IMR-90 (cell line): Measurements from ENCODE around the gene DNAJC13. TPM values are rescaled to one million over a fixed set of nuclear protein-coding genes. Genes with fewer than 3 reads are reported as not detected.
A peak's percentile ranks its signal among the peaks of the same experiment; 100 is the strongest.

ENCODE experiments used
- ATAC-seq: fragments of 200-7000 bp; cut with Tn5 transposase; 2 replicates; pipeline ENCODE4 v1.9.1; 2020; ENCODE audit warnings: low read depth, mild to moderate bottlenecking, moderate library complexity
- BruUV-seq: library from RNA; stranded (reverse); fragments of 400-500 nt; replicated peaks from 2 replicates; lab custom pipeline; 2021; lab: Mats Ljungman, UMichigan
- CTCF ChIA-PET: fragments of 300-600 bp; formaldehyde crosslinking; extraction: SDS; loops from one replicate; lab custom pipeline; 2021; ENCODE audit warnings: antibody characterized with exemption; lab: Yijun Ruan, JAX
- POLR2A ChIA-PET: fragments of 300-600 bp; sonication (Branson Sonifier 250); formaldehyde crosslinking; loops from one replicate; lab custom pipeline; 2022; ENCODE audit warnings: antibody characterized with exemption; ENCODE audit not compliant: unreplicated experiment; lab: Charles Lee
- DNase-seq: peaks from one replicate; pipeline ENCODE4 v3.0.0; 2013
- H2AFZ ChIP-seq: replicated peaks from 2 replicates; pipeline ENCODE3; 2013; ENCODE audit warnings: low read length, mild to moderate bottlenecking; ENCODE audit not compliant: poor library complexity
- H2AK5ac ChIP-seq: 2 replicates; pipeline ENCODE4 v1.6.1; 2013; ENCODE audit warnings: low read depth, low read length, inconsistent platforms
- H2AK9ac ChIP-seq: replicated peaks from 2 replicates; pipeline ENCODE3; 2013; ENCODE audit warnings: mild to moderate bottlenecking, low read depth, low read length, moderate library complexity; ENCODE audit not compliant: poor library complexity
- H2BK120ac ChIP-seq: 2 replicates; pipeline ENCODE4 v1.6.1; 2013; ENCODE audit warnings: low read depth, low read length, inconsistent platforms
- H2BK15ac ChIP-seq: 3 replicates; pipeline ENCODE4 v1.6.1; 2013; ENCODE audit warnings: low read depth, low read length, inconsistent platforms
- H2BK20ac ChIP-seq: 2 replicates; pipeline ENCODE4 v1.6.1; 2013; ENCODE audit warnings: low read depth, mild to moderate bottlenecking, inconsistent platforms, low read length, moderate library complexity
- H2BK5ac ChIP-seq: 2 replicates; pipeline ENCODE4 v1.6.1; 2013; ENCODE audit warnings: mild to moderate bottlenecking, low read depth, low read length, inconsistent platforms; ENCODE audit not compliant: poor library complexity, severe bottlenecking
- H3K14ac ChIP-seq: replicated peaks from 2 replicates; pipeline ENCODE4 v1.6.1; 2013; ENCODE audit warnings: low read depth, low read length, inconsistent platforms
- H3K18ac ChIP-seq: 2 replicates; pipeline ENCODE4 v1.6.1; 2013; ENCODE audit warnings: low read depth, low read length, control low read depth
- H3K23ac ChIP-seq: 2 replicates; pipeline ENCODE4 v1.6.1; 2013; ENCODE audit warnings: low read depth, low read length, inconsistent platforms
- H3K27ac ChIP-seq: 2 replicates; pipeline ENCODE4 v1.5.1; 2013; ENCODE audit warnings: mild to moderate bottlenecking, control low read depth, low read length; ENCODE audit not compliant: insufficient read depth
- H3K27me3 ChIP-seq: 2 replicates; pipeline ENCODE4 v1.6.1; 2013; ENCODE audit warnings: low read length; ENCODE audit not compliant: control insufficient read depth, insufficient read depth
- H3K36me3 ChIP-seq: 2 replicates; pipeline ENCODE4 v1.6.1; 2013; ENCODE audit warnings: low read length, mixed read lengths; ENCODE audit not compliant: control insufficient read depth, insufficient read depth
- H3K4ac ChIP-seq: 2 replicates; pipeline ENCODE4 v1.6.1; 2013; ENCODE audit warnings: low read depth, low read length, inconsistent platforms
- H3K4me1 ChIP-seq: 2 replicates; pipeline ENCODE4 v1.6.1; 2013; ENCODE audit warnings: low read length, mixed read lengths; ENCODE audit not compliant: control insufficient read depth, insufficient read depth
- H3K4me2 ChIP-seq: 2 replicates; pipeline ENCODE4 v1.6.1; 2013; ENCODE audit warnings: low read depth, mild to moderate bottlenecking, control low read depth, low read length, moderate library complexity
- H3K4me3 ChIP-seq: 2 replicates; pipeline ENCODE4 v1.5.1; 2013; ENCODE audit warnings: low read depth, mild to moderate bottlenecking, control low read depth, low read length, moderate library complexity; ENCODE audit not compliant: insufficient read depth
- H3K56ac ChIP-seq: 2 replicates; pipeline ENCODE4 v1.6.1; 2013; ENCODE audit warnings: low read length, inconsistent platforms; ENCODE audit not compliant: insufficient read depth; ENCODE audit errors: extremely low read depth
- H3K79me1 ChIP-seq, 2 experiments: 2 replicates each; pipeline ENCODE4 v1.6.1; 2013; ENCODE audit warnings: low read length in 2 of 2, inconsistent platforms in 1 of 2, low read depth in 1 of 2
- H3K9ac ChIP-seq: 2 replicates; pipeline ENCODE4 v1.6.1; 2013; ENCODE audit warnings: low read depth, low read length, control low read depth
- H3K9me1 ChIP-seq: 2 replicates; pipeline ENCODE4 v1.6.1; 2013; ENCODE audit warnings: low read length, inconsistent platforms; ENCODE audit not compliant: insufficient read depth
- H3K9me3 ChIP-seq: 2 replicates; pipeline ENCODE4 v1.6.1; 2013; ENCODE audit warnings: low read length; ENCODE audit not compliant: control insufficient read depth, insufficient read depth
- H4K20me1 ChIP-seq: 2 replicates; pipeline ENCODE4 v1.6.1; 2013; ENCODE audit warnings: low read length, inconsistent platforms; ENCODE audit not compliant: insufficient read depth
- H4K5ac ChIP-seq: 2 replicates; pipeline ENCODE4 v1.6.1; 2013; ENCODE audit warnings: mild to moderate bottlenecking, low read depth, low read length, control low read depth
- H4K8ac ChIP-seq, 2 experiments: 2 replicates each; pipeline ENCODE4 v1.6.1; 2013; ENCODE audit warnings: low read depth in 2 of 2, low read length in 2 of 2, control low read depth in 1 of 2, inconsistent platforms in 1 of 2
- H4K91ac ChIP-seq: 2 replicates; pipeline ENCODE4 v1.6.1; 2013; ENCODE audit warnings: low read depth, low read length, inconsistent platforms; ENCODE audit not compliant: insufficient read depth
- BHLHE40 ChIP-seq: fragments of 150-350 bp; IDR thresholded peaks from 2 replicates; pipeline ENCODE4 v1.6.1; 2016; ENCODE audit warnings: mild to moderate bottlenecking, low read depth, low read length
- CTCF ChIP-seq: conservative IDR thresholded peaks from 2 replicates; pipeline ENCODE4 v1.5.1; 2012; ENCODE audit warnings: mild to moderate bottlenecking, low read depth, low read length, improper control_type of control experiment
- MXI1 ChIP-seq: IDR thresholded peaks from 2 replicates; pipeline ENCODE4 v1.6.1; 2012; ENCODE audit warnings: low read depth, mild to moderate bottlenecking, low read length, moderate library complexity, borderline replicate concordance
- POLR2A ChIP-seq: IDR thresholded peaks from 2 replicates; pipeline ENCODE4 v1.6.1; 2012; ENCODE audit warnings: mild to moderate bottlenecking, low read depth, low read length
- RAD21 ChIP-seq: IDR thresholded peaks from 2 replicates; pipeline ENCODE4 v1.6.1; 2012; ENCODE audit warnings: low read length, improper control_type of control experiment
- SMC3 ChIP-seq: fragments of 150-350 bp; IDR thresholded peaks from 2 replicates; pipeline ENCODE4 v1.6.1; 2016; ENCODE audit warnings: low read depth, mild to moderate bottlenecking, antibody characterized with exemption, low read length, moderate library complexity
- WGBS, 2 experiments: methylation state at CpG; one replicate each; pipeline versions ENCODE4 v1.1.5 to v1.1.7; 2013; ENCODE audit warnings: missing lambda C conversion rate in 2 of 2; ENCODE audit not compliant: insufficient read length in 1 of 2; ENCODE audit errors: extremely low coverage in 2 of 2; 5-methylcytosine and 5-hydroxymethylcytosine counted together
- dilution Hi-C: fragments of 300-500 bp; cut with HindIII; formaldehyde crosslinking; loops from one replicate; pipeline ENCODE4 v1.14.3; 2018; ENCODE audit warnings: low sequenced_read_pairs; ENCODE audit not compliant: unreplicated experiment
- in situ Hi-C: fragments of 300-500 bp; cut with MboI; formaldehyde crosslinking; loops from 3 replicates; pipeline ENCODE4 v1.14.3; 2019; ENCODE audit warnings: low sequenced_read_pairs, inconsistent platforms, mixed read lengths
- intact Hi-C: fragments of 100-400 bp; cut with micrococcal nuclease; formaldehyde crosslinking; loops from 2 replicates; pipeline ENCODE4 v1.10.0; 2022
- polyA plus RNA-seq, 3 experiments: library from polyadenylated mRNA; depleted of rRNA; stranded (reverse); fragments of >200 nt; gene quantifications; 2 replicates each; pipeline ENCODE4 v1.2.3, GENCODE V29; 2012; ENCODE audit warnings: low replicate concordance in 1 of 3
- total RNA-seq: library from RNA; depleted of rRNA; stranded (reverse); fragments of >200 nt; gene quantifications from 2 replicates; pipeline ENCODE4 v1.2.3, GENCODE V29; 2012

DNAJC13 gene
- total and polyA plus RNA-seq, 2 of the 4 experiments (the other 2 are of a cell fraction), result 16.4 to 48.6 TPM

- Histone ChIP-seq H3K36me3 (no peaks in the 10 kb centered on the region), H3K23ac (no peak overlapping the region), H2BK15ac (no peak overlapping the region), H2AFZ (no peak overlapping the region), H3K79me1 (no peaks in the 10 kb centered on the region), H3K18ac (no peak overlapping the region), H2BK20ac (no peak overlapping the region), H3K9ac (no peak overlapping the region), H3K4me3 (no peak overlapping the region), H2AK9ac (no peak overlapping the region), H3K4me2 (no peak overlapping the region), H3K4ac (no peak overlapping the region), H2BK5ac (no peak overlapping the region), H2AK5ac (no peak overlapping the region), H3K56ac (no peak overlapping the region), H3K4me1 (no peaks in the 10 kb centered on the region), H4K91ac (no peak overlapping the region), H2BK120ac (no peak overlapping the region), H4K5ac (no peak overlapping the region), H4K8ac (no peak overlapping the region), H3K14ac (no peak overlapping the region), H3K9me1 (no peaks in the 10 kb centered on the region), H3K27me3 (peaks cover 2% of the 10 kb centered on the region; the same call in 1 of the 2 replicates), H3K27ac (no peak overlapping the region), H3K9me3 (no peaks in the 10 kb centered on the region; the same call in 1 of the 2 replicates), H4K20me1 (no peaks in the 10 kb centered on the region)
- in situ Hi-C loops, result no loop called here
- DNase-seq (peak; percentile 68), ATAC-seq (peak; percentile 98)
- CTCF ChIA-PET, result interaction anchor here (0.6 to 2.3 kb wide), 14 partner anchors 8 to 384 kb away, joined by 3 to 10 read pairs (median 4); partner anchors contain the start of gene CPNE4
- dilution Hi-C loops, result no loop called here
- POLR2A ChIA-PET, result no interaction called here
- BruUV-seq, result no TSS peak
- peak; percentile 93 for TF ChIP-seq CTCF
- peak; percentile 88 for TF ChIP-seq RAD21
- TF ChIP-seq MXI1, result no peak
- TF ChIP-seq POLR2A, result peak; percentile 44; the same call in 1 of the 2 replicates
- no peak for TF ChIP-seq BHLHE40
- peak; percentile 54 for TF ChIP-seq SMC3
- intact Hi-C loops, result loop anchor here (1.0 to 5.0 kb wide), 5 partner anchors 47 to 605 kb away; no protein-coding TSS in a partner anchor
- no CpG with 5 or more reads among the region's 5 CpGs for WGBS, 2 experiments
Observed at GRCh38 chr3:132399054-132399929, 18.0 kb upstream of the DNAJC13 start.
